Measurements from ENCODE around the gene CLEC16A. TPM values are rescaled to one million over a fixed set of nuclear protein-coding genes. Genes with fewer than 3 reads are reported as not detected.

CLEC16A gene
- total and polyA plus RNA-seq, 2 experiments from 2014 or later = 9.9 to 24.1 TPM

GRCh38 chr16:10945065-10945787 is 862 bp downstream of the CLEC16A start:
- H3K79me2 ChIP-seq (replicated peaks; ENCODE audit: insufficient read depth) = peaks cover 58% of the 10 kb centered on the region
- no peak for TF ChIP-seq ZNF331 (CRISPR knock-in tag; IDR thresholded peaks at IDR 0.05; ENCODE audit: low read depth)
- TF ChIP-seq STAT1 (IDR thresholded peaks at IDR 0.05; ENCODE audit: unreplicated experiment) = no peak
- TF ChIP-seq JUNB (IDR thresholded peaks at IDR 0.05; ENCODE audit: unreplicated experiment) = no peak
- TF ChIP-seq, protein P1, sequence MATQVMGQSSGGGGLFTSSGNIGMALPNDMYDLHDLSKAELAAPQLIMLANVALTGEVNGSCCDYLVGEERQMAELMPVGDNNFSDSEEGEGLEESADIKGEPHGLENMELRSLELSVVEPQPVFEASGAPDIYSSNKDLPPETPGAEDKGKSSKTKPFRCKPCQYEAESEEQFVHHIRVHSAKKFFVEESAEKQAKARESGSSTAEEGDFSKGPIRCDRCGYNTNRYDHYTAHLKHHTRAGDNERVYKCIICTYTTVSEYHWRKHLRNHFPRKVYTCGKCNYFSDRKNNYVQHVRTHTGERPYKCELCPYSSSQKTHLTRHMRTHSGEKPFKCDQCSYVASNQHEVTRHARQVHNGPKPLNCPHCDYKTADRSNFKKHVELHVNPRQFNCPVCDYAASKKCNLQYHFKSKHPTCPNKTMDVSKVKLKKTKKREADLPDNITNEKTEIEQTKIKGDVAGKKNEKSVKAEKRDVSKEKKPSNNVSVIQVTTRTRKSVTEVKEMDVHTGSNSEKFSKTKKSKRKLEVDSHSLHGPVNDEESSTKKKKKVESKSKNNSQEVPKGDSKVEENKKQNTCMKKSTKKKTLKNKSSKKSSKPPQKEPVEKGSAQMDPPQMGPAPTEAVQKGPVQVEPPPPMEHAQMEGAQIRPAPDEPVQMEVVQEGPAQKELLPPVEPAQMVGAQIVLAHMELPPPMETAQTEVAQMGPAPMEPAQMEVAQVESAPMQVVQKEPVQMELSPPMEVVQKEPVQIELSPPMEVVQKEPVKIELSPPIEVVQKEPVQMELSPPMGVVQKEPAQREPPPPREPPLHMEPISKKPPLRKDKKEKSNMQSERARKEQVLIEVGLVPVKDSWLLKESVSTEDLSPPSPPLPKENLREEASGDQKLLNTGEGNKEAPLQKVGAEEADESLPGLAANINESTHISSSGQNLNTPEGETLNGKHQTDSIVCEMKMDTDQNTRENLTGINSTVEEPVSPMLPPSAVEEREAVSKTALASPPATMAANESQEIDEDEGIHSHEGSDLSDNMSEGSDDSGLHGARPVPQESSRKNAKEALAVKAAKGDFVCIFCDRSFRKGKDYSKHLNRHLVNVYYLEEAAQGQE (IDR thresholded peaks at IDR 0.05; ENCODE audit: unreplicated experiment) = no peak
- TF ChIP-seq CTCF (conservative IDR thresholded peaks at IDR 0.05; ENCODE audit: low read depth in 2 of 2) = no peak
- H3F3A ChIP-seq (replicated peaks; ENCODE audit: low read depth) = peaks cover 12% of the 10 kb centered on the region; the same call in 1 of the 2 replicates
- Mint-ChIP-seq H3K4me3 (peak overlapping the region; percentile 82), H3K27me3 (ENCODE audit: insufficient read depth, low read depth, poor library complexity) (peaks cover 9% of the 10 kb centered on the region), H3K4me1 (peaks cover 61% of the 10 kb centered on the region), H3K9me3 (no peaks in the 10 kb centered on the region), H3K36me3 (ENCODE audit: low read depth) (no peaks in the 10 kb centered on the region; the same call in 2 of the 3 replicates), H3K27ac (no peak overlapping the region)
- ATAC-seq (no peak), DNase-seq (ENCODE audit: low spot score) (no peak)
- H3K4me1 ChIP-seq (ENCODE audit: insufficient read depth) = peaks cover 50% of the 10 kb centered on the region
- H3K36me3 ChIP-seq (ENCODE audit: insufficient read depth) = no peaks in the 10 kb centered on the region
- 0 out of 2 replicates have a peak overlapping the region, but pooled peaks have one; percentile 23 for H3K27ac ChIP-seq (ENCODE audit: low read depth)
- no peaks in the 10 kb centered on the region for H3K9me2 ChIP-seq (ENCODE audit: insufficient read depth)
- H4K20me1 ChIP-seq (replicated peaks; ENCODE audit: insufficient read depth) = peaks cover 19% of the 10 kb centered on the region
- no peak overlapping the region for H2AFZ ChIP-seq
- peak overlapping the region; percentile 93 for H3K4me3 ChIP-seq
- H3K4me2 ChIP-seq = peak overlapping the region; percentile 88
- H3K27me3 ChIP-seq (ENCODE audit: insufficient read depth) = 0 out of 2 replicates have a peak, but pooled peaks cover 5% of the 10 kb centered on the region

DNA sequence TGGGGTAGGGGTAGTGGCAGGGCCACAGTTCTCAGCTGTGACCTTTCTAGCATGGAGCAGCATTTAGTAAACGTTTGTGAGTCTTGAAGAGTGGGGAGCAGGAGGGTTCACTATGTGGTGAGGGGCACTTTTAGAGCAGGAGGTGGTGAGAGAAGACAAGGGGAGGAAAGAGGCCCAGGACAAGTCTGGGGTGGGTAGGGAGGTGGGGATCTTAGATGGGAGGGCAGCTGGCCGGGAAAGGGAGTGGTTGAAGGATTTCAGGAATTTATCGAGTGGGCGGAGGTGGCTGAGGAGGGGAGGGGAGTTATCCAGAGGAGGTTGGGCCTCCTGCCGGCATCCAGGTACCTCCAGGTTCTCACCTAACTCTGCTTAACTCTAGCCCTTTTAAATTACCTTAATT is 1.9 kb downstream of the CLEC16A start:
- no peaks in the 10 kb centered on the region for H3K9me3 Mint-ChIP-seq
- peak; percentile 4 for ATAC-seq
- peaks cover 8% of the 10 kb centered on the region; the same call in 1 of the 2 replicates for H4K20me1 ChIP-seq (replicated peaks; ENCODE audit: insufficient read depth)
- H3K4me3 ChIP-seq = peak overlapping the region; percentile 93
- H3K4me2 ChIP-seq = peak overlapping the region; percentile 88
- 0 out of 2 replicates have a peak, but pooled peaks cover 2% of the 10 kb centered on the region for H3K27me3 ChIP-seq (ENCODE audit: insufficient read depth)
- H3K4me1 ChIP-seq (ENCODE audit: insufficient read depth) = peaks cover 50% of the 10 kb centered on the region
- H3K27me3 Mint-ChIP-seq (ENCODE audit: insufficient read depth, low read depth, poor library complexity) = peaks cover 8% of the 10 kb centered on the region
- peaks cover 12% of the 10 kb centered on the region; the same call in 1 of the 2 replicates for H3F3A ChIP-seq (replicated peaks; ENCODE audit: low read depth)
- H2AFZ ChIP-seq = no peak overlapping the region
- peak overlapping the region; percentile 23; the same call in 1 of the 2 replicates for H3K27ac ChIP-seq (ENCODE audit: low read depth)
- H3K36me3 ChIP-seq (ENCODE audit: insufficient read depth) = no peaks in the 10 kb centered on the region
- no peaks in the 10 kb centered on the region for H3K36me3 Mint-ChIP-seq (ENCODE audit: low read depth)
- H3K27ac Mint-ChIP-seq = 0 out of 2 replicates have a peak overlapping the region, but pooled peaks have one; percentile 18
- peak overlapping the region; percentile 82 for H3K4me3 Mint-ChIP-seq
- peaks cover 63% of the 10 kb centered on the region for H3K4me1 Mint-ChIP-seq
- no peaks in the 10 kb centered on the region for H3K9me2 ChIP-seq (ENCODE audit: insufficient read depth)
- TF ChIP-seq EZH2 (IDR thresholded peaks at IDR 0.05; ENCODE audit: low read depth, unreplicated experiment) (no peak), POLR2AphosphoS5 (IDR thresholded peaks at IDR 0.05; ENCODE audit: low read depth) (no peak), EZH2phosphoT487 (IDR thresholded peaks at IDR 0.05; ENCODE audit: unreplicated experiment) (no peak), JUNB (IDR thresholded peaks at IDR 0.05; ENCODE audit: unreplicated experiment) (no peak), ZNF331 (CRISPR knock-in tag; IDR thresholded peaks at IDR 0.05; ENCODE audit: low read depth) (no peak), ZNF114 (CRISPR knock-in tag; IDR thresholded peaks at IDR 0.05) (no peak), NANOG (IDR thresholded peaks at IDR 0.05; ENCODE audit: borderline replicate concordance) (no peak), CTCF (conservative IDR thresholded peaks at IDR 0.05; ENCODE audit: low read depth in 2 of 2) (no peak), STAT1 (IDR thresholded peaks at IDR 0.05; ENCODE audit: unreplicated experiment) (no peak)
- H3K79me2 ChIP-seq (replicated peaks; ENCODE audit: insufficient read depth) = peaks cover 55% of the 10 kb centered on the region
- DNase-seq (ENCODE audit: low spot score) = peak; percentile 83

Data from GM23338 (cell line).